GM10248 (cell line): ENCODE results near the gene ELOB.

Source experiments
- CTCF ChIA-PET: fragments of 300-600 bp; sonication (Branson Sonifier 250); formaldehyde crosslinking; extraction: SDS; loops from one replicate; lab custom pipeline; 2021; ENCODE audit warnings: antibody characterized with exemption; lab: Yijun Ruan, JAX
- POLR2A ChIA-PET: fragments of 350-650 bp; sonication (Branson Sonifier 250); formaldehyde crosslinking; extraction: SDS; loops from one replicate; lab custom pipeline; 2020; ENCODE audit warnings: antibody characterized with exemption; lab: Yijun Ruan, JAX
- DNase-seq: peaks from one replicate; pipeline ENCODE4 v3.0.0; 2012; ENCODE audit errors: extremely low spot score
- CTCF ChIP-seq: IDR thresholded peaks from 2 replicates; pipeline ENCODE4 v1.5.1; 2012; ENCODE audit warnings: mild to moderate bottlenecking, low read depth; ENCODE audit errors: extremely low read depth, missing control alignments, control extremely low read depth

ELOB gene

DNA sequence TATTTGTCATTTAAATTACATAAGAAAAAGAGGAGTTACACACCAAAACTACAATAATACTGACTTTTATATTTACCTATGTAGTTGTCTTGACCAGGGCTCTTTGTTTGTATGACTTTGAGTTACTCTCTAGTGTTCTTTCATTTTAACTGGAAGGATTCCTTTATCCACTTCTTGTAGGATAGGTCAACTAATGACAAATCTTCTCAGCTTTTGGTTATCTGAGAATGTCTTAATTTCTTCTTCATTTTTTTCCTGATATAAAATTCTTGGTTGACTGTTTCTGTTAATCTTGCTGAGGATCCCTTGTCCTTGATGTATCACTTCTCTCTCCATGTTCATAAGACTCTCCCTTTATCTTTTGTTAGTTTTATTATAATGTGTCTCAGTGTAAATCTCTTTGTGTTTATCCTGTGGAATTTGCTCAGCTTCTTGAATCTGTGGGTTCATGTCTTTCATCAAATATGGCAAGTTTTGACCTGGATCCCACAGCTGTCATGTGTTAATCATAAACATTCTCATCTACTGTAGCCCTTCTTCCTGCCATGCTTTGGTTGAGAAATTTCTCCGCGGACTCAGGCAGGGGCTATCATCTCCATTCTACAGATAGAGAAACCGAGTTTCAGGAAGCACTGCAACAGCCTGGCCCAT, 26.6 kb upstream of the ELOB start:
- CTCF ChIA-PET: no interaction called here
- no peak for DNase-seq
- TF ChIP-seq CTCF: no peak
- POLR2A ChIA-PET: no interaction called here

- ChIA-PET POLR2A (no interaction called here), CTCF (no interaction called here)
- no peak for DNase-seq
- no peak for TF ChIP-seq CTCF
Measured at GRCh38 chr16:2799859-2800226, 22.8 kb upstream of the ELOB start.

- no peak for TF ChIP-seq CTCF
- POLR2A ChIA-PET: no interaction called here
- CTCF ChIA-PET: no interaction called here
- DNase-seq: no peak
Measured at GRCh38 chr16:2799205-2799858, 22.3 kb upstream of the ELOB start.

GRCh38 chr16:2798723-2799204, 21.7 kb upstream of the ELOB start:
- CTCF ChIA-PET: interaction anchor here (1.3 kb wide), 1 partner anchor 69 kb away, joined by 4 read pairs; no protein-coding TSS in a partner anchor
- no peak for TF ChIP-seq CTCF
- POLR2A ChIA-PET: no interaction called here
- DNase-seq: no peak

- ChIA-PET CTCF (no interaction called here), POLR2A (no interaction called here)
- no peak for DNase-seq
- no peak for TF ChIP-seq CTCF
Measured at GRCh38 chr16:2795395-2796143, 18.5 kb upstream of the ELOB start.

GRCh38 chr16:2792940-2793339, 15.9 kb upstream of the ELOB start:
- TF ChIP-seq CTCF: no peak
- ChIA-PET CTCF (no interaction called here), POLR2A (no interaction called here)
- DNase-seq: no peak
